ENCODE measurements around the gene RPP14. TPM values are rescaled to one million over a fixed set of nuclear protein-coding genes. Genes with fewer than 3 reads are reported as not detected.
"Not testable (repeated sequence)": the region's sequence is repeated elsewhere in the genome, so short reads cannot be mapped to it uniquely, and the experiment has no call there.

Gene RPP14
- total RNA-seq, 1 experiment from 2014 or later: 30.0 TPM

DNA sequence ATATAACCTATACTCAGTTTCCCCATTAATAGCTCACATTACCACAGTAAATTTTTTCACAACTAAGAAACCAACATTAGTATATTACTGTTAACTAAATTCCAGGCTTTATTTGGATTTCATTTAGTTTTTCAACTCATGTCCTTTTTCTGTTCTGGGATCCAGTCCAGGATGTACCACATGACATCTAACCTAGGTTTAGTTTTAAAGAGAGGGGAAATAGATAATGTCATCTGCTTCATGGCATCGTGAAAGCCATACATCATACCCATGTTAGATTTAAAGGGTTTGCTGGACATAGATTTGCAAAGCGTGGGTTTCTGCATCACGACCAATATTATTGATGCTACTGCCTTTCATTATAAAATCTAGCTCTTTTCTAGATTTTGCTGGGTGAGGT, 33.2 kb upstream of the RPP14 start:
- Histone ChIP-seq H2AFZ (ENCODE audit: low read length) (no peak overlapping the region), H4K20me1 (ENCODE audit: low read length) (no peaks in the 10 kb centered on the region), H3K79me2 (ENCODE audit: low read length) (no peaks in the 10 kb centered on the region), H3K27ac (ENCODE audit: low read length) (peak overlapping the region; percentile 79), H3K36me3 (ENCODE audit: low read depth, low read length) (no peaks in the 10 kb centered on the region), H3K9me3 (ENCODE audit: low read length) (no peaks in the 10 kb centered on the region), H3K27me3 (ENCODE audit: low read length) (no peaks in the 10 kb centered on the region), H3K9me2 (replicated peaks; ENCODE audit: low read length) (no peaks in the 10 kb centered on the region), H3F3A (ENCODE audit: low read length, unreplicated experiment) (peaks cover 8% of the 10 kb centered on the region), H3K4me3 (ENCODE audit: low read length) (no peak overlapping the region), H3K9ac (ENCODE audit: low read length) (peak overlapping the region; percentile 31; the same call in 1 of the 2 replicates), H3K4me1 (ENCODE audit: insufficient read depth, low read length) (peaks cover 14% of the 10 kb centered on the region), H3K4me2 (ENCODE audit: low read length) (peak overlapping the region; percentile 74; the same call in 1 of the 2 replicates)
- CTCF ChIA-PET: no interaction called here
- TF ChIP-seq EZH2 (IDR thresholded peaks at IDR 0.05; ENCODE audit: low read length, unreplicated experiment): no peak
- TF ChIP-seq, protein P1, sequence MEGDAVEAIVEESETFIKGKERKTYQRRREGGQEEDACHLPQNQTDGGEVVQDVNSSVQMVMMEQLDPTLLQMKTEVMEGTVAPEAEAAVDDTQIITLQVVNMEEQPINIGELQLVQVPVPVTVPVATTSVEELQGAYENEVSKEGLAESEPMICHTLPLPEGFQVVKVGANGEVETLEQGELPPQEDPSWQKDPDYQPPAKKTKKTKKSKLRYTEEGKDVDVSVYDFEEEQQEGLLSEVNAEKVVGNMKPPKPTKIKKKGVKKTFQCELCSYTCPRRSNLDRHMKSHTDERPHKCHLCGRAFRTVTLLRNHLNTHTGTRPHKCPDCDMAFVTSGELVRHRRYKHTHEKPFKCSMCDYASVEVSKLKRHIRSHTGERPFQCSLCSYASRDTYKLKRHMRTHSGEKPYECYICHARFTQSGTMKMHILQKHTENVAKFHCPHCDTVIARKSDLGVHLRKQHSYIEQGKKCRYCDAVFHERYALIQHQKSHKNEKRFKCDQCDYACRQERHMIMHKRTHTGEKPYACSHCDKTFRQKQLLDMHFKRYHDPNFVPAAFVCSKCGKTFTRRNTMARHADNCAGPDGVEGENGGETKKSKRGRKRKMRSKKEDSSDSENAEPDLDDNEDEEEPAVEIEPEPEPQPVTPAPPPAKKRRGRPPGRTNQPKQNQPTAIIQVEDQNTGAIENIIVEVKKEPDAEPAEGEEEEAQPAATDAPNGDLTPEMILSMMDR (conservative IDR thresholded peaks at IDR 0.05; ENCODE audit: low read depth, low read length): no peak
- TF ChIP-seq EZH2phosphoT487 (IDR thresholded peaks at IDR 0.05; ENCODE audit: borderline replicate concordance, low read length): no peak
- intact Hi-C loops (cut with micrococcal nuclease): loop anchor here (5.0 kb wide), 1 partner anchor 56 kb away; no protein-coding TSS in a partner anchor
- POLR2A ChIA-PET (ENCODE audit: unreplicated experiment): no interaction called here
- DNase-seq (no peak), ATAC-seq (no peak)
- no TSS peak for BruUV-seq (replicated peaks)

DNA sequence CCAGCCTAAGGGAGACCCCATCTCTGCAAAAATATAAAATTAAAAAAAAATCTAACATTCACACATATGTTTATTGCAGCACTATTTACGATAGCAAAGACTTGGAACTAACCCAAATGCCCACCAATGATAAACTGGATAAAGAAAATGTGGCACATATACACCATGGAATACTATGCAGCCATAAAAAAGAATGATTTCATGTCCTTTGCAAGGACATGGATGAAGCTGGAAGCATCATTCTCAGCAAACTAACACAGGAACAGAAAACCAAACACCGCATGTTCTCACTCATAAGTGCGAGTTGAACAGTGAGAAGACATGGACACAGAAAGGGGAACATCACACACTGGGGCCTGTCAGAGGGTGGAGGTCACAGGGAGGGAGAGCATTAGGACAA, 32.7 kb upstream of the RPP14 start:
- H3K27me3 ChIP-seq (ENCODE audit: low read length); H2AFZ ChIP-seq (ENCODE audit: low read length); H3K9me3 ChIP-seq (ENCODE audit: low read length); H4K20me1 ChIP-seq (ENCODE audit: low read length); H3K4me2 ChIP-seq (ENCODE audit: low read length); H3K4me3 ChIP-seq (ENCODE audit: low read length); BruUV-seq (replicated peaks); DNase-seq; CTCF ChIA-PET; H3K36me3 ChIP-seq (ENCODE audit: low read depth, low read length); H3K9ac ChIP-seq (ENCODE audit: low read length); POLR2A ChIA-PET (ENCODE audit: unreplicated experiment); H3K27ac ChIP-seq (ENCODE audit: low read length); H3F3A ChIP-seq (ENCODE audit: low read length, unreplicated experiment); H3K9me2 ChIP-seq (replicated peaks; ENCODE audit: low read length); H3K79me2 ChIP-seq (ENCODE audit: low read length); ATAC-seq: not testable (repeated sequence)
- intact Hi-C loops (cut with micrococcal nuclease): loop anchor here (5.0 kb wide), 1 partner anchor 56 kb away; no protein-coding TSS in a partner anchor
- peaks cover 14% of the 10 kb centered on the region for H3K4me1 ChIP-seq (ENCODE audit: insufficient read depth, low read length)

DNA sequence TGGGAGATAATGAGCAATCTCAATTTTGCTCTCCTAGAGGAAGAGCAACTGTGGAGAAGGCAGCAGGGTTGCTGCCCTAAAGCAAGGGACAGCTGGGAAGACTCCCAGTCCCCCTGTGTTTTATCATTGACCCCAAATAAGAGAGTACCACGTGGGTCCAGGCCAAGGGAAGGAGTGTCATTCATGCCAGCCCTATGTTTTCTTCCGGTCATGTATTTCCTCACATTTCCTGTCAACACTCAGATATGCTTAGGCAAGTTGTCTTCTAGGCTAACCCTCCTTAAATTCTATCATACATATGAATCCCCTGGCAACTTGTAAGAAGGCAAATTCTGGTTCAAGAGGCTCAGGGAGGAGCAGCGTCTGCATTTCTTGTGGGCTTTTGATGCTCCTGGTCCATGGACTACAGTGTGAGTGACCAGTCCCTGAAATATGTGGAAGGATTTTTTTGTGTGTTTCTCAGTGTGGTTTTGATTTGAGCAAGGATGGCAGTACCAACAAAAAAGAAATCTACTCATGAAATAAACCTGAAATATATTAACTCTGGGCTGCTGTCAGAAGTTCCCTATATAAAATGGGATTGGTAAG, 31.9 kb upstream of the RPP14 start:
- no TSS peak for BruUV-seq (replicated peaks)
- TF ChIP-seq EZH2 (IDR thresholded peaks at IDR 0.05; ENCODE audit: low read length, unreplicated experiment) (no peak), EZH2phosphoT487 (IDR thresholded peaks at IDR 0.05; ENCODE audit: borderline replicate concordance, low read length) (no peak)
- TF ChIP-seq, protein P1 (conservative IDR thresholded peaks at IDR 0.05; ENCODE audit: low read depth, low read length): no peak
- no peak overlapping the region for H3K27ac ChIP-seq (ENCODE audit: low read length)
- peaks cover 14% of the 10 kb centered on the region for H3K4me1 ChIP-seq (ENCODE audit: insufficient read depth, low read length)
- ChIA-PET CTCF (no interaction called here), POLR2A (ENCODE audit: unreplicated experiment) (no interaction called here)
- H3K79me2 ChIP-seq (ENCODE audit: low read length): no peaks in the 10 kb centered on the region
- H4K20me1 ChIP-seq (ENCODE audit: low read length): no peaks in the 10 kb centered on the region
- intact Hi-C loops (cut with micrococcal nuclease): loop anchor here (5.0 kb wide), 1 partner anchor 57 kb away; no protein-coding TSS in a partner anchor
- no peak overlapping the region for H3K9ac ChIP-seq (ENCODE audit: low read length)
- DNase-seq: no peak
- no peaks in the 10 kb centered on the region for H3K36me3 ChIP-seq (ENCODE audit: low read depth, low read length)
- H3K9me3 ChIP-seq (ENCODE audit: low read length): no peaks in the 10 kb centered on the region
- H3K27me3 ChIP-seq (ENCODE audit: low read length): no peaks in the 10 kb centered on the region
- ATAC-seq: no peak
- H3K4me3 ChIP-seq (ENCODE audit: low read length): no peak overlapping the region
- peaks cover 8% of the 10 kb centered on the region for H3F3A ChIP-seq (ENCODE audit: low read length, unreplicated experiment)
- H2AFZ ChIP-seq (ENCODE audit: low read length): no peak overlapping the region
- no peak overlapping the region for H3K4me2 ChIP-seq (ENCODE audit: low read length)
- H3K9me2 ChIP-seq (replicated peaks; ENCODE audit: low read length): no peaks in the 10 kb centered on the region

Data from PC-3 (cell line).